KG1 (cell line): ENCODE results near the gene PRAC2.

Experiments
- DNase-seq: peaks from one replicate; lab custom pipeline; 2025; lab: John Stamatoyannopoulos, UW

The PRAC2 gene

DNA sequence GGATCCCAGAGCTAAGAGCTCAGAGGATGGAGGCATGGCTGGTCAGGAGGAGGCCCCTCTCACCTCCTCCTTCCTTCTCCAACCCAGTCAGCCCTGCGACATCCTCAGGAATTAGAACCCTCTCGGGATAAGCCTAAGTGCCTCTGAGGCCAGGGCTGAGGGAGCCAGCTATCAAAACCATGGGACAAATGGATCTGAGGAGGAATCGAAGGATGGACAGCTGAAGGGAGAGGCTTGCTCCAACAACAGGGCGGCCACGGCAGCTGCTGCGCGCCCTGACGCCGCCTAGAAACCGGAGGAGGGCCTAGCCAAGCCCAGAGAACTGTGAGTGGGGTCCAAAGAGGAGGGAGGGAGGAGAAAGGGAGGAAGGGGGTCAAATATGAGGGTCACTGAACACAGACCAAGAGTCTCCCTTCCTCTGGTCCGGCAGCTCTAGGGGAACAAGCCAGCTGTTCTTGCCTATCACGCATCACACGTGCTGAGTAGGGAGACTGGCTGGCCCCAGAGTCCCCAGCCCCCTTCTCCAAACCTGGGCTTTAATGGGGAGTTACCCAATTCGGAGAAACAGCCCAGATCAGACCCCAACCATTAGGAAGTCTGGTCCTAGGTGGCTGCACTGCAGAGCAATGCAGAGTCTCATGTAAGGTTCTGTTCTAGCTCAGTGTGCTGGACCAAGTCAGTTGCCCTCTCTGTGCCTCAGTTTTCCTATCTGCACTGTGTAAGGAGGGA is 11.5 kb downstream of the PRAC2 start:
- no peak for DNase-seq

- DNase-seq: no peak
Observed at GRCh38 chr17:48735062-48735351, 12.0 kb downstream of the PRAC2 start.

DNA sequence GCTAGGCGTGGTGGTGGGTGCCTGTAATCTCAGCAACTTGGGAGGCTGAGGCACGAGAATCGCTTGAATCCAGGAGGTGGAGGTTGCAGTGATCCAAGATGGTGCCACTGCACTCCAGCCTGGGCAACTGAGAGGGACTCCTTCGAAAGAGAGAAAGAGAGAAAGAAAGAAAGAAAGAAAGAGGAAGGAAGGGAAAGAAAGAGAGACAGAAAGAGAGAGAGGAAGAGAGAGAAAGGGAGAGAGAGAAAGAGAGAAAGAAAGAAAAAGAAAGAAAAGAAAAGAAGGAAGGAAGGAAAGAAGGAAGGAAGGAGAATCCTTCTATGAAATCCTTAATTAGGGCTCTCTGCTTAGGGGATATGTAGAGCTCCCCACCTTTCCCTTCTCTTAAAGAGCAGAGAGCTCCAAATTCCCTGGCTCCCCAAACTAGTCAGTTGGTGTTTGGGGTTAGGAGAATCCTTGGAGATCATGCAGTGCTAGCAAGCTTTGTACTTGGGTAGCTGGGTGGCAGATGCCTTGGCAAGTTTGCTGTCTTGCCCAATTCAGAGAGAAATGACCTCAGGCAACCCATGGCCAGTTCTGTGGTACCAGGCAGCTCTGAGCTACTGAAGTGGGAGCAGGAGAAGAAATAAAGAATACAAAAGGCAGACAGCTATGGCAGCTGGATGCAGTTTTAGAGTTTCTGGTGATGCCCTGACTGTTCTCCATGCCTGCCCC is 14.5 kb downstream of the PRAC2 start:
- DNase-seq: no peak

GRCh38 chr17:48738424-48738802 is 15.4 kb downstream of the PRAC2 start:
- no peak for DNase-seq

DNA sequence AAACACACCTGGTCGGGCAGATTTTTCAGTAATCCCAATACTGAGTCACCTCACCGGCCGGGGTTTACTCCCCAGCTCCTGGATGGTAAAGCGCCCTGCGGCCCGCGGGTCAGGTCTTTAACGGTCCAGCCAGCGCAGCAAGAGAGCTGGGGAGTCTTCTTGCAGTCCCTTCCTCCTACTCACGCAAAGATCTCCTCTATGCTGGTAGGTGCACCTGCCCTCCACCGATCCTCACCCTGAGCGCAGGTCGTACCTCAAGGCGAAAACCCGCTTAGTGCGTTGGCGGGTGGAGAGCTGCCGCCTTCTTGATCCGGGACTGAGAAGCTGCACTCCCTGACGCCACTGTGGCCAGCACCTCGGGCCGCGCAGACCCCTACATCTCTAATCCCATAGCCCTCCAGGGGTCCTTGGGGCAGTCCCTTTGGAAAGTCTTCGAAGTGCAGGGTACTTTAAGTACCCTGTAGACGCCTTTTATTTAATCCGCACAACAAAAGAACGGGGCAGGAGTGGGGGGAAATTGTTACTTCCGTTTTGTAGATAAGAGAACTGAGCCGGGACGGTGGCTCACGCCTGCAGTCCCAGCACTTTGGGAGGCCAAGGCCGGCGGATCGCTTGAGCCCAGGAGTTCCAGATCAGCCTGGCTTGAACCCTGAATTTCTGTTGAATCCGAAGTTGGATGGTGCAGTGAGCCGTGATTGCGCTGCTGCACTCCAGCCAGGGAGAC is 16.0 kb downstream of the PRAC2 start:
- no peak for DNase-seq

DNA sequence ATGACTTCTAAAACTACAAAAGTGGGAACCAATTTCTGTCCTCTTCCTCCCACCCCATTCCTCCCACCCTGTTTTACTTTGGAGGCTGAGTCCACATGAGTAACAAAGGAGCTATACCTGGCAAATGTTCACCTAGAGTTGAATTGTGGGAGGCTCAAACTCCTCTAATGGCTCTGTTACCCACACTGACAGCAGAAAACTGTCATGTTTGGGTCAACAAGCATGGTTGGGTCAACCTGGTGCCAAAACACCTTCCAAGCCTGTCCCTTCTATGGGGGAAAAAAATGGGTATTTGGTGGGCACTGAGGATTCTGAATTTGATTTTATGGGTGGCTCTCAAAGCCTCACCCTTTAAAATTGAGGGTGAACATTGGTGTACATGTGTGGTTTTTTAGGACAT is 17.6 kb downstream of the PRAC2 start:
- DNase-seq: no peak

DNA sequence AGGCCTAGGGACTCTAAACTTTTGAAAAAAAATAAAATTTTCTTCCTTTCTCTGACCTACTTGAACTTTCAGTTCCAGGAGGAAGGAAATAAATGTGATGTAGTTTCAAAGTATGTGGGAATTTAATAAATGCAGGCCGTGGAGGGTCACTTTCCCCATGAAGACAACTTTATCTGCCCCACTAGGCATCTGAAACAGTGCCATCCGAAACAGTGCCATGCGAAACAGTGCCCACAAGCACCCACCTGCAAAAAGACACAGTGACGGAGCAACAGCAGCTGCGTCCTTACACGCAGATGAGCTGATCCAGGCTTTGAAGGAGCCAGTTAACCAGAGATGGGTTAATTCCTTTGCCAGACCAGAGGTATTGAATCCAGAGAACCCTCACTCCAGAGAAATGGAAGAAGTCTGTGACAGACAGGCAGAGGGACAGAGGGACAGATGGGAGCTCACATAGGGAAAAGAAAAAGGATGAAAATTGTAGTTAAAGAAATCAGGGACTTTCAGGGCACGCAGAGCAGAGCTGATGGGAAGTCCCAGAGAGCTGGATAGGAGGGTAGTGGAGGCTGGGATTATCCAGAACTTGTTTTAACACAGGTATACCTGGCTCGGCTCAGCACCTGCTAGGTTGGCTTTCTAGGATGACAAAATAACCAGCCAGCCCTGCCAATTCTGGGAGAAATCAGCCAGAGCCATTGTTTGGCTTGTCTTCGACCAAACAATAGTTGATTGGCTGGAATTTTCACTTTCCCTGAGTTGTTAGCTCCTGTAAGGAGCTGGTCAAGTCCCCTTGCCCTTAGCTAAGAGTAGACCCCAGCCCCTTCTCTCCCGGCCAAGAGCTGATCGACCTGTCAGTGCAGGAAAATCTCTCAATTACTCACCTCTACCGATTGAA is 22.6 kb downstream of the PRAC2 start:
- no peak for DNase-seq

DNA sequence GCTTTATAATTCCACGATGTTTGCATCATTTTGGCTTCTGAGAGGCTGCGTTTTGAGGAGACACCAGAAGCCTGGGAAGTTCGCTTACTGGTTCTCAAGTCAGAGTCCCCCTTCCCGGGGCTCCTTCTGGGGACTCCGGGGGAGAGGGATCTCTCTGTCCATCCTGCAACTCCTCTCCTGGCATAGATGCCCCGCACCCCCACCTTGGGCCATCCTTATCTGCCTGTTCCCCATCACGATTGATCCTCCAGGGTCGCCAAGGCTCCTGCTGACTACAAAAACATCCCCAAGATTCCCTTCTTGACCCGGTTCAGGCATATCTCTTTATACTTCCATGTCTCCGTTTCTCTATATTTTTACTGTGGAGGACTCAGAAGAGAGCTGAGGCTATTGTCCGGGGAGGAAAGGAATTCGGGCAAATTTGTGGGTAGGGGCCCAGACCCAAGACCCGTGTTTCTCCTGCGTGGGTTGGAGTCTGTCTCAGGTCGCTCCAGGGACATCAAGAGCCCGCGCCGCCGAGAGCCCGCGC is 24.0 kb downstream of the PRAC2 start:
- DNase-seq: no peak

GRCh38 chr17:48747445-48748363 is 24.7 kb downstream of the PRAC2 start:
- no peak for DNase-seq

DNA sequence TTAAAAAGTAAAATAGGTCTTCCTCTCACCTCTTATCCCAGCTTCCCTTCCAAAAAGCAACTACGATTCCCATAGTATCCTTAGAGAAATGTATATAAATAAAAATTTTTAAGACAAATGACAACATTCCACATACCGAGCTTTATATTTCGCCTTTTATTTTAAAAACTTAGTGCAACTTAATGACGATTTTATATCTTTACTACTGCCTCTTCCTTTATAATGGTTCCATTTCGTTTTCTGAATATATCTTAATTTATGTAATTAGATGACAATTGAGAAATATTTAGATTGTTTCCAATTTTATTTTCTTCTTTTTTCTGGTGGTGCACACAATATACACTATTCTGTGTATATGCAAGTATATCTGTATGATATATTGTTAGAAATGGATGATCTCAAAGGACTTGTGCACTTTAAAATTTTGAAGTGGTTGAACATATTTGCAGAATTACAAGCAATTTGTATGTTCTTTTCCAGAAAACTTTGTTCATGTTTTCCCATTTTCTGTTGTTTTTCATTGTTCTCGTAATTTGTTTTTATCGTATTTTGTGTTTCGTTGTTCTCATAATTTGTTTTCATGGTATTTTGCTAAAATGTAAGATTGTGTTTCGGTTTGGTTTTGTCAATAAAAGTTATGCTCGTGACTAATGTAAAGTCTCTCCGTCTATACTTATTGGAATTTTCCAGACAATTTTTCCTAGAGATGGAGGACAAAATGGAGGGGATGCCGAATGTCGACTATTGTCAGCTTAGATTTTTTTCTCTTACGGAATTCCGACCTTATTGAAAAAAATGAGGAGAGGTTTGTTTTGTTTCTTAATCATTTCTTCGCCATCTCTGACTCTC is 26.0 kb downstream of the PRAC2 start:
- no peak for DNase-seq

GRCh38 chr17:48749621-48750553 is 26.9 kb downstream of the PRAC2 start:
- DNase-seq: no peak

DNA sequence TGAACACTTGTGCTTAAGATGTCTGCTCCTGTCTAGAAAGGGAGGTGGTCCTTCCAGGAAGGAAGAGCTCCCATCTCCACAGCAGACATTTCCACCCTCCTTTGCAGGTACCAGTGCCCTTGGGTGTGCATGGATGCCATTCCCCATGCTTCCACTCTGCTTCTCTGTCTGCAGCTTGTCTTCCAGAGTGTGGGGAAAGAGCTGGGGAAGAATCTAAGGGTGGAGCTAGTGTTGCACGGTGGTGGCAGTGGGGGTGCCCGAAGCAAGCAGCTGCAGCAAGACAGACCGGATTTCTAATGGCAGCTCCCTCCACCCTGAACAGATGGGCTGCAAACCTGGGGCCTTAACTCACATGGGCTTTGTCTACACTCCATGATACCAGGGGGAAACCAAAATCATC is 28.2 kb downstream of the PRAC2 start:
- DNase-seq: no peak

- DNase-seq: no peak
Observed at GRCh38 chr17:48751733-48752398, 28.9 kb downstream of the PRAC2 start.

GRCh38 chr17:48752399-48753288 is 29.7 kb downstream of the PRAC2 start:
- no peak for DNase-seq

- DNase-seq: no peak
Observed at GRCh38 chr17:48753794-48754499, 31.0 kb downstream of the PRAC2 start.

- DNase-seq: no peak
Observed at GRCh38 chr17:48754500-48755261, 31.7 kb downstream of the PRAC2 start.
